Progenitor cell of endocrine pancreas (in vitro differentiated cells): ENCODE data around the gene TEX101. TPM values are rescaled to one million over a fixed set of nuclear protein-coding genes. Genes with fewer than 3 reads are reported as not detected.

Experiments used
- DNase-seq: peaks from one replicate; pipeline ENCODE4 v3.0.0; 2021; ENCODE audit warnings: low spot score; ENCODE audit not compliant: unreplicated experiment
- H3K27ac Mint-ChIP-seq: 2 replicates; pipeline ENCODE4 v1.8.0; 2021; ENCODE audit warnings: mild to moderate bottlenecking, moderate library complexity, mixed read lengths
- H3K27me3 Mint-ChIP-seq: 2 replicates; pipeline ENCODE4 v1.8.0; 2021; ENCODE audit warnings: mixed read lengths
- H3K36me3 Mint-ChIP-seq: 2 replicates; pipeline ENCODE4 v1.8.0; 2022; ENCODE audit warnings: mixed read lengths; ENCODE audit not compliant: insufficient read depth
- H3K4me1 Mint-ChIP-seq: 2 replicates; pipeline ENCODE4 v1.8.0; 2021; ENCODE audit warnings: low read depth, mixed read lengths
- H3K4me3 Mint-ChIP-seq: 2 replicates; pipeline ENCODE4 v1.8.0; 2021; ENCODE audit warnings: low read depth, mild to moderate bottlenecking, moderate library complexity, mixed read lengths
- H3K9me3 Mint-ChIP-seq: 2 replicates; pipeline ENCODE4 v1.8.0; 2021; ENCODE audit warnings: low read depth, mixed read lengths
- total RNA-seq: library from RNA; stranded (reverse); gene quantifications from 2 replicates; pipeline ENCODE4 v1.2.1, GENCODE V29; 2021
- TF ChIP-seq, protein P1 (sequence below): fragments of 200-600 bp; sonication (generic); IDR thresholded peaks from one replicate; pipeline ENCODE4 v1.5.0; 2021; ENCODE audit warnings: antibody characterized with exemption, mild to moderate bottlenecking; ENCODE audit not compliant: unreplicated experiment

TEX101 gene
- total RNA-seq, 1 donor from 2014 or later, result not detected

DNA sequence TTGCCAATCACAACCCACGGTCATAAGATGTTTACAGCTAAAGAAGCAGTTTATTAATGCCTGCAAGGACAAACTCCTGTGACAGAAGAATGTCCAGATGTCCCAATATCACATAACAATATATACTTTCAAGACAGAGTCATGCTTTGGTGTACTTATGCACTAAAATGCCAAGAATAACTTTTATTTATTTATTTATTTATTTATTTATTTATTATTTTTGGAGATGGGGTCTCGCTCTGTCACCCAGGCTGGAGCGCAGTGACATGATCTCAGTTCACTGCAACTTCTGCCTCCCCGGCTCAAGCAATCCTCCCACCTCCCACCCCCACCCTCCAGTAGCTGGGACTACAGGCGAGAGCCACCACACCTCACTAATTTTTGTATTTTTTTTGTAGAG lies 9.1 kb downstream of the TEX101 start:
- DNase-seq, result no peak
- H3K4me3 Mint-ChIP-seq, result no peak overlapping the region
- H3K4me1 Mint-ChIP-seq, result peaks cover 2% of the 10 kb centered on the region
- TF ChIP-seq, protein P1, sequence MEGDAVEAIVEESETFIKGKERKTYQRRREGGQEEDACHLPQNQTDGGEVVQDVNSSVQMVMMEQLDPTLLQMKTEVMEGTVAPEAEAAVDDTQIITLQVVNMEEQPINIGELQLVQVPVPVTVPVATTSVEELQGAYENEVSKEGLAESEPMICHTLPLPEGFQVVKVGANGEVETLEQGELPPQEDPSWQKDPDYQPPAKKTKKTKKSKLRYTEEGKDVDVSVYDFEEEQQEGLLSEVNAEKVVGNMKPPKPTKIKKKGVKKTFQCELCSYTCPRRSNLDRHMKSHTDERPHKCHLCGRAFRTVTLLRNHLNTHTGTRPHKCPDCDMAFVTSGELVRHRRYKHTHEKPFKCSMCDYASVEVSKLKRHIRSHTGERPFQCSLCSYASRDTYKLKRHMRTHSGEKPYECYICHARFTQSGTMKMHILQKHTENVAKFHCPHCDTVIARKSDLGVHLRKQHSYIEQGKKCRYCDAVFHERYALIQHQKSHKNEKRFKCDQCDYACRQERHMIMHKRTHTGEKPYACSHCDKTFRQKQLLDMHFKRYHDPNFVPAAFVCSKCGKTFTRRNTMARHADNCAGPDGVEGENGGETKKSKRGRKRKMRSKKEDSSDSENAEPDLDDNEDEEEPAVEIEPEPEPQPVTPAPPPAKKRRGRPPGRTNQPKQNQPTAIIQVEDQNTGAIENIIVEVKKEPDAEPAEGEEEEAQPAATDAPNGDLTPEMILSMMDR, result no peak
- no peaks in the 10 kb centered on the region for H3K9me3 Mint-ChIP-seq
- no peak overlapping the region for H3K27ac Mint-ChIP-seq
- no peaks in the 10 kb centered on the region for H3K27me3 Mint-ChIP-seq
- no peaks in the 10 kb centered on the region for H3K36me3 Mint-ChIP-seq

DNA sequence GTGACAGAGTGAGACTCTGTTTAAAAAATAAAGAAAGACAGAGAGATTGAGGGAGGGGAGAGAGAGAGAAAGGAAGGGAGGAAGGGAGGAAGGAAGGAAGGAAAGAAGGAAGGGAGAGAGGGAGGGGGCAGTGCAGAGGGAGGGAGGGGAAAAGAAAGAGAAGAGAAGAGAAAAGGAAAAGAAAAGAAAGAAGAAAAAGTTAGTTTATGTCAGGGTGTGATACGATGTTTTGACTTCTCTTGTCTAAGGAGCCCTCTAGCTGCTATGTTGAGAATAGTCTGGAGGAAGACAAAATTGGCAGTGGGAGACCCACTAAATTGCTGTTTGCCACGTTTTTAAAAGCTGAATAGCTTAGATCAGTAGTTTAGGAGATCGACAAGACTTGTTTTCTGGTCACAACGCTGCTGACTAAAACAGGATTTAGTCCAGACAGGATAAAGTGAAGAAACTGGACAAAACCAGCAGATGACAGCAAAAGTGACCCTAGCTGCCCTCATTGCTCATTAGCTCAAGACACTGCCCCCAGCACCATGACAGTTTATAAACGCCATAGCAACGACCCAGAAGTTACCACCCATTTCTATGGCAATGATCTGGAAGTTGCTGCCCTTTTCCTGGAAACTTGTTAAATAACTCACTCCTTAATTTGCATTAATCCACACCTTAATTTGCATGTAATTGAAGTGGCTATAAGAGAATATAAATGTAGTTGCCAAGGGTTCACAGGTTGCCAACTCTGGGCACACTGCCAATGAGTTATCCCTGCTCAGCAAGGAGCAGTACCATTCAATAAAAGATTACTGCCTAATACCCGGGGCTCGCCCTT lies 11.1 kb downstream of the TEX101 start:
- Mint-ChIP-seq H3K36me3 (no peaks in the 10 kb centered on the region), H3K27me3 (no peaks in the 10 kb centered on the region), H3K4me1 (peaks cover 2% of the 10 kb centered on the region), H3K27ac (no peak overlapping the region), H3K9me3 (no peaks in the 10 kb centered on the region), H3K4me3 (no peak overlapping the region)
- DNase-seq, result no peak
- TF ChIP-seq, protein P1, result peak; percentile 50

DNA sequence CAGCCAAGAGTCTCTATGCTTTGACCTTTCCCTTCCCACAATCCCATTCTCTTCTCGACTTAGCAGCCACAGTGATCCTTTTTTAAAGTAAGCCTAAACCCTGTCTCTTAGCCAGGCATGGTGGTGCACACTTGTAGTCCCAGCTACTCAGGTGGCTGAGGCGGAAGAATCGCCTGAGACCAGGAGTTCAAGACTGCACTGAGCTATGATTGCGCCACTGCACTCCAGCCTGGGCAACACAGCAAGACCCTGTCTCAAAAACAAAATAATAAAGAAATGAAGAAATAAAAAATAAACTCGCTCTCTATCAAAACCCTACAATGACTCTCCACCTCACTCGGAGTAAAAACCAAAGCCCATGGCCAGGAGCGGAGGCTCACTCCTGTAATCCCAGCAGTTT lies 14.7 kb downstream of the TEX101 start:
- Mint-ChIP-seq H3K4me1 (peaks cover 2% of the 10 kb centered on the region), H3K9me3 (no peaks in the 10 kb centered on the region)

DNA sequence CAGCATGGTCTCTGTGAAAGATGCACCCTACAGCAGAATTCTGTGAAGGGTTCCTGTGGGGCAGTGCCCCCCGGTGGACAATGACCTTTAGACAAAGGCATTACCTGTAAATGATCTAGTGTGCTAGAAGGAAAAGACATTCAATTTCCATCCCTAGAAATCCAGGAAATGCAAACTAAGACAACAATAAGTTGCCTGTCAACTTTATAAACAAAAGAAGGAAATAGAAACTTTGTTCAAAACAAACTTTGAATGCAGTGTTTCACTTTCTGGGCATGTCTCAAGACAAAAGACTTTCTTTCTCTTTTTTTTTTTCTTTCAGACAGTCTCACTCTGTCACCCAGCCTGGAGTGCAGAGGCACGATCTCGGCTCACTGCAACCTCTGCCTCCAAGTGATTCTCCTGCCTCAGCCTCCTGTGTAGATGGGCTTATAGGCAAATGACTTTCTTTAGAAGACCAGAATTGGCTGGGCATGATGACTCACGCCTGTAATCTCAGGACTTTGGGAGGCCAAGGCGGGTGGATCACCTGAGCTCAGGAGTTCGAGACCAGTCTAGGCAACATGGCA lies 15.5 kb downstream of the TEX101 start:
- no peak for DNase-seq
- Mint-ChIP-seq H3K27me3 (peaks cover 3% of the 10 kb centered on the region), H3K4me1 (peaks cover 2% of the 10 kb centered on the region), H3K27ac (no peak overlapping the region), H3K9me3 (no peaks in the 10 kb centered on the region), H3K4me3 (no peak overlapping the region), H3K36me3 (no peaks in the 10 kb centered on the region)
- TF ChIP-seq, protein P1, result peak; percentile 46

More for the DNA sequence above, 14.7 kb downstream of the TEX101 start:
- Mint-ChIP-seq H3K36me3 (no peaks in the 10 kb centered on the region), H3K27me3 (no peaks in the 10 kb centered on the region), H3K4me3 (no peak overlapping the region), H3K27ac (no peak overlapping the region)
- DNase-seq, result no peak
- TF ChIP-seq, protein P1, result no peak

DNA sequence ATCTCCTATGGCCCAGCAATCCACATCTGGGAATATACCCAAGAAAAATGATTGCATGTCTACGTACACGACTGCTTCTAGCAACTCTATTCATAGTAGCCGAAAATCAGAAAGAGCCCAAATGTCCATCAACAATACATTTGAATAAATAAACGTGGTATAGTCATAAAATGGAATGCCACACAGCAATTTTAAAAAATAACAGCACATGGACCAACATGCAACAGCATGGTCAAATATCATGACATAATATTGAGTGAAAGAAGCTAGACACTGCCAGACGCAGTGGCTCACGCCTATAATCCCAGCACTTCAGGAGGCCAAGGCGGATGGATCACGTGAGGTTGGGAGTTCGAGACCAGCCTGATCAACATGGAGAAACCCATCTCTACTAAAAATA lies 16.3 kb downstream of the TEX101 start:
- no peak overlapping the region for H3K4me3 Mint-ChIP-seq
- no peak for DNase-seq
- TF ChIP-seq, protein P1, result no peak
- H3K4me1 Mint-ChIP-seq, result peaks cover 2% of the 10 kb centered on the region
- H3K27me3 Mint-ChIP-seq, result peaks cover 6% of the 10 kb centered on the region
- no peak overlapping the region for H3K27ac Mint-ChIP-seq
- H3K9me3 Mint-ChIP-seq, result no peaks in the 10 kb centered on the region
- H3K36me3 Mint-ChIP-seq, result no peaks in the 10 kb centered on the region
